ENCODE results near the gene HMX1. TPM values are rescaled to one million over a fixed set of nuclear protein-coding genes. Genes with fewer than 3 reads are reported as not detected.

Gene HMX1
- total RNA-seq, 2 donors from 2014 or later, result not detected

DNA sequence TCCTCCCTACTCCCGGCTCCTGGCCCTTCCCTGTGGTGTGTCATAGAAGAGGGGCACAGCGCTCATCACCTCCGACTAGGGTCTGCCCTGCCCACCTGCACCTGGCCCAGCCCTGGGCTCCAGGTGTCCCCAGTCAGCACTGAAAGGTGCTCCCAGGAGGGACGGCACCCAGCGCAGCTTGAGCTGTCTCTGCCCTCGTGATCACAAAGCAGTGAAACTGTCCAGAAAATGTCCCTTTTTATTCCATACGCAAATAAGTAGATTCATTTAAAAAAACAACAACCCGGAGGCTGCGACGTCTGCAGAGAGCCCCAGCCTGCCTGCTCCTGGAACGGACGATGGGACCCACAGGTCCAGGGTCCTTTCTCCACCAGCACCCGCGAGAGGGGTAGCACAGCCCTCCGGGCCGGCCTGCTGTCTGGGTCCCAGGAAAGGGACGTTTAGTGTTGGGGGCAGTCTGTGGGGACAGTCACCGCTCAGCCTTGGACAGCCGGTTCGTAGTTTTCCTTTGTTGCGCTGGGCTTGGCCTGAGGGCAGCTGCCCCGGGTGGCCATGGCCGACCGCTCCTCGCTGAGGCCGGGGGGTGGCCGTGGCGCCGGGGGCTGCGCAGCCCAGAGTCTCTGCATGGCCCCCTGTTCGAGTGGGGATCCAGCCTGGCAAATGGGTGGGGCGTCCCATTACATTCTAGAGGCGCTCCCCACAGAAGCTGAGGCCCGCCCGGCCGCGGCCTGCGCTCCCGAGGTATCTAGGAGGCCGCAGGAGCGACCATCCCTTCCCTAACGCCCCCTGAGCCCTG, 4.6 kb downstream of the HMX1 start:
- Mint-ChIP-seq H3K36me3 (ENCODE audit: insufficient read depth in 2 of 2) (peaks cover 0 to under 1% of the 10 kb centered on the region in 2 donors), H3K4me3 (no peak overlapping the region), H3K27ac (no peak overlapping the region), H3K9me3 (no peaks in the 10 kb centered on the region), H3K4me1 (ENCODE audit: low read depth) (peaks cover 7% of the 10 kb centered on the region), H3K27me3 (ENCODE audit: low read depth) (peaks cover 74% of the 10 kb centered on the region)
- DNase-seq, result no peak
- ATAC-seq (replicated peaks in 1 of 2), result no peak

DNA sequence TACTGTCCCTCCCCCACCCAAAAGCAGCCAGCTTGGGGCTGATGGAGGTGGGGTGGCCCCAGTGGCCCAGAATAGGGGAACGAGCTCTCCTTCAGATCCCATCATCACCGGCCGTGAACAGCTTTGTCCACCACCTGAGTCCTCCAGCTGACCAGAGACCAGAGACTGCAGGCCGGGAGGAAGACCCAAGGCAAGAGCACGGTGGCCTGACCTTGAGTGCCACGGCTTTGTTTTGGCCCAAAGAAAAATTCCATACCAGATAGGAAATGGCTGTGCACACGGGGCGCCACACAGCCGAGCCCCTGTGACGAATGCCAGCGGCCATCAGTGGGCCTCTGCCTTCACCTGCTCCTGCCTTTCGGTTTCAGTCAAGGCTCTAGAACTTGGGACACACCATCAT, 5.2 kb downstream of the HMX1 start:
- Mint-ChIP-seq H3K27ac (no peak overlapping the region), H3K4me1 (ENCODE audit: low read depth) (peaks cover 7% of the 10 kb centered on the region), H3K9me3 (no peaks in the 10 kb centered on the region), H3K4me3 (no peak overlapping the region), H3K36me3 (ENCODE audit: insufficient read depth in 2 of 2) (no peaks in the 10 kb centered on the region), H3K27me3 (ENCODE audit: low read depth) (peaks cover 74% of the 10 kb centered on the region)
- ATAC-seq (replicated peaks in 1 of 2), result no peak
- no peak for DNase-seq

DNA sequence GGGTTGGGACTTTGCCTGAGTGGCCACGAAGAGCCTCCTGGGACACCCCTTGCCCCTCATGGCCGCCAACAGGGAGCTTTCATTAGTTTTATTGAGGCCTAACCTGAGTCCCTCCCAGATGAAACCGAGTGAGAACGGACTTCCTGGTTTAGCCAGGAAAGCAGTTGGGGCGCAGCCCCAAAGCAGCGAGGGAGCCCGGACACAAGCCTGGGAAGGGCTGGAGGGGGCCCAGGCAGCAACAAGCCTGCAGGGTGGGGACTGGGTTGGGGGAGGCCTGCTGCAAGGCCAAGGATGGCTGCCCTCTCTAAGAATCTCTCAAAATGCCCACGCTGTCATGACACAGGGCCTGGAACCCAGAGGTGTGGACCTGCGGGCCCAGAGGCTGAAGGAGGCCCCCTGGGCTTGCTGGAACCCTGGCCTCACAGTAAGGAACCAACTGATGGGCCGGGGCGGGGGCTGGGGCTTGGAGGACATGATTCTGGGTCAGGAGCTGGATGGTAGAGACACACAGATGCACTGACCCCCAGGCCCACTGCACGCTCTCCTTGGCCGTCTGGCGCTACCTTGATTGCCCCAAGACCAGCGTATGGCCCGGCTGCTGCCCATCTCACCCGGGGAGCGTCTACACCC, 5.8 kb downstream of the HMX1 start:
- H3K4me1 Mint-ChIP-seq (ENCODE audit: low read depth), result peaks cover 7% of the 10 kb centered on the region
- peaks cover 71% of the 10 kb centered on the region for H3K27me3 Mint-ChIP-seq (ENCODE audit: low read depth)
- H3K9me3 Mint-ChIP-seq, result no peaks in the 10 kb centered on the region
- ATAC-seq (replicated peaks in 1 of 2) (no peak), DNase-seq (no peak)
- no peak overlapping the region for H3K27ac Mint-ChIP-seq
- H3K36me3 Mint-ChIP-seq (ENCODE audit: insufficient read depth in 2 of 2), result no peaks in the 10 kb centered on the region
- no peak overlapping the region for H3K4me3 Mint-ChIP-seq

GRCh38 chr4:8864912-8865680, 6.5 kb downstream of the HMX1 start:
- H3K4me3 Mint-ChIP-seq, result no peak overlapping the region
- DNase-seq, result no peak
- H3K27me3 Mint-ChIP-seq (ENCODE audit: low read depth), result peaks cover 68% of the 10 kb centered on the region
- no peaks in the 10 kb centered on the region for H3K36me3 Mint-ChIP-seq (ENCODE audit: insufficient read depth in 2 of 2)
- no peak overlapping the region for H3K27ac Mint-ChIP-seq
- no peaks in the 10 kb centered on the region for H3K9me3 Mint-ChIP-seq
- no peak for ATAC-seq (replicated peaks in 1 of 2)
- peaks cover 7% of the 10 kb centered on the region for H3K4me1 Mint-ChIP-seq (ENCODE audit: low read depth)

GRCh38 chr4:8863686-8864682, 7.7 kb downstream of the HMX1 start:
- no peak overlapping the region for H3K4me3 Mint-ChIP-seq
- peaks cover 66% of the 10 kb centered on the region for H3K27me3 Mint-ChIP-seq (ENCODE audit: low read depth)
- no peaks in the 10 kb centered on the region for H3K9me3 Mint-ChIP-seq
- no peak for DNase-seq
- H3K36me3 Mint-ChIP-seq (ENCODE audit: insufficient read depth in 2 of 2), result no peaks in the 10 kb centered on the region
- H3K4me1 Mint-ChIP-seq (ENCODE audit: low read depth), result peaks cover 7% of the 10 kb centered on the region
- no peak overlapping the region for H3K27ac Mint-ChIP-seq
- ATAC-seq (replicated peaks in 1 of 2), result no peak

- Mint-ChIP-seq H3K36me3 (ENCODE audit: insufficient read depth in 2 of 2) (no peaks in the 10 kb centered on the region), H3K4me1 (ENCODE audit: low read depth) (peaks cover 7% of the 10 kb centered on the region), H3K27me3 (ENCODE audit: low read depth) (peaks cover 61% of the 10 kb centered on the region), H3K9me3 (no peaks in the 10 kb centered on the region), H3K4me3 (no peak overlapping the region), H3K27ac (no peak overlapping the region)
- DNase-seq (no peak), ATAC-seq (replicated peaks in 1 of 2) (no peak)
Measured at GRCh38 chr4:8862800-8863685, 8.6 kb downstream of the HMX1 start.

- ATAC-seq (replicated peaks in 1 of 2) (no peak), DNase-seq (no peak)
- H3K4me3 Mint-ChIP-seq, result no peak overlapping the region
- peaks cover 67% of the 10 kb centered on the region for H3K27me3 Mint-ChIP-seq (ENCODE audit: low read depth)
- no peak overlapping the region for H3K27ac Mint-ChIP-seq
- H3K9me3 Mint-ChIP-seq, result no peaks in the 10 kb centered on the region
- peaks cover 7% of the 10 kb centered on the region for H3K4me1 Mint-ChIP-seq (ENCODE audit: low read depth)
- H3K36me3 Mint-ChIP-seq (ENCODE audit: insufficient read depth in 2 of 2), result no peaks in the 10 kb centered on the region
Measured at GRCh38 chr4:8862334-8862733, 9.3 kb downstream of the HMX1 start.

DNA sequence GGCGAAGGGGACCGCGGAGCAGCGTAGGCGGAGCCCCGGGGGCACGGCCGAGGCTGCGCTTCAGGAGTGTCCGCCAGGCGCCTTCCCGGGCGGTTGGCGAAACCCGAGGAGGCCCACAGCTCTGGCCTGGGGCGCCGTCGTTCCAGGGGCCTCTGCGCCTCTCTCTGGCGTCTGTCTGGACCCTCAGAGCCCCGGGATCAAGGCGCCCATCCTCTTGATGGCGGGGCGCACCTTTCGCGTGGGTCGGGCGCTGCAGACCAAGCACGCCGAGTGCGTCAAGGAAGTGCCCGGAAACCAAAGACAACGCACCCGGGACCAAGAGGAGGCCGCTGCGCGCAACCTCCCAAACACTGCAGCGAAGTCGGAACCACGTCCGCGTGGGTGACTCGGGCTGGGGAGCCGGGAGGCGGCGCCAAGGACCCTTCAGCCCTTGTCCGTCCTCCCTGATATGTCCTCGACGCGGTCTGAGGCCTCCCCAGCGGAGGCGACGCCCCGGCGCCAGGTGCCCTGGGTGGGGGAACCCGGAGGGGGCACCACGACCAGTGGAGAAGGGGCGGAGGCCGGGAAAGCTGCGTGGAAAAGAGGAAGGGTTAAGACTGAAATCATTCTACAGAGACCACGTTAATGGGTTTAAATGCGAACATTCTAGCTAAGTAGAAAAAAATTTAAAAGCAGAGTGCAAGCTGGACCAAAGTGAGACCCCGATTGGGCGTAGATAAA, 9.9 kb downstream of the HMX1 start:
- Mint-ChIP-seq H3K27ac (no peak overlapping the region), H3K9me3 (no peaks in the 10 kb centered on the region), H3K27me3 (ENCODE audit: low read depth) (peaks cover 66% of the 10 kb centered on the region), H3K4me3 (no peak overlapping the region), H3K4me1 (ENCODE audit: low read depth) (peaks cover 6% of the 10 kb centered on the region), H3K36me3 (ENCODE audit: insufficient read depth in 2 of 2) (no peaks in the 10 kb centered on the region)
- no peak for DNase-seq
- no peak for ATAC-seq (replicated peaks in 1 of 2)

GRCh38 chr4:8860892-8861575, 10.6 kb downstream of the HMX1 start:
- peaks cover 8% of the 10 kb centered on the region for H3K4me1 Mint-ChIP-seq (ENCODE audit: low read depth)
- no peak overlapping the region for H3K4me3 Mint-ChIP-seq
- DNase-seq, result no peak
- H3K27ac Mint-ChIP-seq, result no peak overlapping the region
- H3K9me3 Mint-ChIP-seq, result no peaks in the 10 kb centered on the region
- no peaks in the 10 kb centered on the region for H3K36me3 Mint-ChIP-seq (ENCODE audit: insufficient read depth in 2 of 2)
- H3K27me3 Mint-ChIP-seq (ENCODE audit: low read depth), result peaks cover 66% of the 10 kb centered on the region
- no peak for ATAC-seq (replicated peaks in 1 of 2)

- Mint-ChIP-seq H3K4me3 (no peak overlapping the region), H3K36me3 (ENCODE audit: insufficient read depth in 2 of 2) (no peaks in the 10 kb centered on the region), H3K27me3 (ENCODE audit: low read depth) (peaks cover 69% of the 10 kb centered on the region), H3K9me3 (no peaks in the 10 kb centered on the region), H3K4me1 (ENCODE audit: low read depth) (peaks cover 11% of the 10 kb centered on the region), H3K27ac (no peak overlapping the region)
- no peak for DNase-seq
- ATAC-seq (replicated peaks in 1 of 2), result no peak
Measured at GRCh38 chr4:8860096-8860891, 11.3 kb downstream of the HMX1 start.
